CD4-positive, alpha-beta T cell (primary cell): Measurements from ENCODE around the gene CMTM4. TPM values are rescaled to one million over a fixed set of nuclear protein-coding genes. Genes with fewer than 3 reads are reported as not detected.
"Not testable (repeated sequence)": the region's sequence is repeated elsewhere in the genome, so short reads cannot be mapped to it uniquely, and the experiment has no call there.

ENCODE experiments used
- ATAC-seq: fragments of 200-7000 bp; cut with Tn5 transposase; one replicate; pipeline ENCODE4 v1.10.0; 2022; ENCODE audit warnings: mild to moderate bottlenecking; ENCODE audit not compliant: poor library complexity
- CTCF ChIA-PET: fragments of 350-600 bp; sonication (Branson Sonifier 250); formaldehyde crosslinking; loops from one replicate; lab custom pipeline; 2021; ENCODE audit warnings: antibody characterized with exemption, inconsistent platforms; lab: Charles Lee
- POLR2A ChIA-PET: fragments of 350-600 bp; sonication (Branson Sonifier 250); formaldehyde crosslinking; loops from one replicate; lab custom pipeline; 2021; ENCODE audit warnings: antibody characterized with exemption, inconsistent platforms; lab: Charles Lee
- DNase-seq, 14 experiments: peaks; one replicate each; pipeline ENCODE4 v3.0.0-alpha.2; 2013 to 2020; ENCODE audit warnings: mixed read lengths in 2 of 14
- H3K27ac ChIP-seq, 2 donors: one replicate each; pipeline versions ENCODE4 v1.5.1 to v1.7.0; 2013; ENCODE audit warnings: low read length in 2 of 2, low read depth in 1 of 2, mild to moderate bottlenecking in 1 of 2
- H3K27me3 ChIP-seq, 2 experiments: 1 replicate in 1 of 2; 2 replicates in 1 of 2; pipeline versions ENCODE4 v1.6.1 to v1.7.0; 2013; ENCODE audit warnings: low read length in 2 of 2, control low read depth in 1 of 2, mild to moderate bottlenecking in 1 of 2, moderate library complexity in 1 of 2; ENCODE audit not compliant: insufficient read depth in 2 of 2, control insufficient read depth in 1 of 2
- H3K36me3 ChIP-seq: one replicate; pipeline ENCODE4 v1.6.1; 2013; ENCODE audit warnings: low read length, control low read depth; ENCODE audit not compliant: insufficient read depth
- H3K4me1 ChIP-seq: one replicate; pipeline ENCODE4 v1.6.1; 2013; ENCODE audit warnings: low read length, control low read depth; ENCODE audit not compliant: insufficient read depth
- H3K4me3 ChIP-seq: one replicate; pipeline ENCODE4 v1.5.1; 2013; ENCODE audit warnings: mild to moderate bottlenecking, low read length, moderate library complexity
- H3K9me3 ChIP-seq, 2 experiments: 1 replicate in 1 of 2; 2 replicates in 1 of 2; pipeline versions ENCODE4 v1.6.1 to v1.7.0; 2013; ENCODE audit warnings: low read length in 2 of 2, mild to moderate bottlenecking in 2 of 2, control low read depth in 1 of 2, moderate library complexity in 1 of 2; ENCODE audit not compliant: control insufficient read depth in 1 of 2, insufficient read depth in 1 of 2
- H3K27ac Mint-ChIP-seq: one replicate; pipeline ENCODE4 v1.8.0; 2020; ENCODE audit warnings: mixed read lengths
- H3K27me3 Mint-ChIP-seq: one replicate; pipeline ENCODE4 v1.8.0; 2021; ENCODE audit warnings: mixed read lengths
- H3K36me3 Mint-ChIP-seq: one replicate; pipeline ENCODE4 v1.8.0; 2021; ENCODE audit warnings: low read depth, mixed read lengths
- H3K4me1 Mint-ChIP-seq: one replicate; pipeline ENCODE4 v1.8.0; 2021; ENCODE audit warnings: low read depth, mixed read lengths
- H3K4me3 Mint-ChIP-seq: one replicate; pipeline ENCODE4 v1.8.0; 2020; ENCODE audit warnings: mild to moderate bottlenecking, mixed read lengths
- H3K9me3 Mint-ChIP-seq: one replicate; pipeline ENCODE4 v1.8.0; 2020; ENCODE audit warnings: mixed read lengths
- CTCF ChIP-seq: fragments of 200-600 bp; IDR thresholded peaks from one replicate; pipeline ENCODE4 v1.8.0; 2022; ENCODE audit warnings: antibody characterized with exemption, mild to moderate bottlenecking
- intact Hi-C, 2 experiments: fragments of 100-400 bp; cut with DNase I in 1 of 2; cut with micrococcal nuclease in 1 of 2; formaldehyde crosslinking; loops; one replicate each; pipeline versions ENCODE4 v1.15.1 to v1.9.0; 2023 to 2025; cut with DNase I, micrococcal nuclease
- total RNA-seq, 174 experiments: library from RNA in 2 of 174; stranded (reverse) in 2 of 174; gene quantifications; one replicate each; pipeline ENCODE4 v1.2.3 and lab custom pipeline; 2021 to 2026

Gene CMTM4
- total RNA-seq, 2 experiments from 2014 or later: 1.1 to 1.6 TPM

DNA sequence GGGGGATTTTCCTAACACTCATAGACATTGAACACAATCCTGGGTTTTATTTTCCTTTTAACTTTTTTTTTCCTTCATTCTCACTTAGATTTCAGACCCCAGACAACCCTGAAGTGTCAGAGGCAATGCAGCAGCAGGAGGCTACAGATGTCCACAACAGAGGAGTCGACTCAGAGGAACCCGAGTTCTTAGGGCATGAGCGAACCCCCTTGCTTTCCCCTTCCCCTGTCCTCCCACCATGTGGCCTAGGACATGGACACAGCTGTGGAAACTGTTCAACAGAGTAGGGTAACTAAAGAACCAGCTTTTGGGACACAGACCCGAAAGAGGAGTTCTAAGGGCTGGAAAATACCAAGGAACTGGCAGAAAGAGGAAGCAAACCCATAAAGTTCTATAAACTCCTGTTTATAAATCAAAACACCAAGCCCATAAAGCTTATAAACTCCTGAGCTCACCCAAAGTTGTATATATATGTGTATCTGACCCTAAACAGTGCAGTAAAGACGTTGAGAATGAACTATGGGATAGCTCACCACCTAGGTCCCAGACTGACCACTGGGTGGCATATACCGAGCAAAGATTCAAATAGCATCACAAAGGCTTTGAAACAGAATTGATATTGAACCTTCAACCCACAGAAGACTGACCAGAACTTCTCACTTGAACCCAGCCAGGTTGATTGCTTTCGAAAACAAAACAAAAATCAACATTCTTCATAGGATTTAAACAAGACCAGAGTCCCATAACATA, 33.9 kb downstream of the CMTM4 start:
- H3K36me3 Mint-ChIP-seq: no peaks in the 10 kb centered on the region
- Histone ChIP-seq H3K27ac (no peak overlapping the region), H3K36me3 (no peaks in the 10 kb centered on the region), H3K4me3 (no peak overlapping the region), H3K4me1 (no peaks in the 10 kb centered on the region), H3K9me3 (no peaks in the 10 kb centered on the region), H3K27me3 (no peaks in the 10 kb centered on the region)
- H3K4me1 Mint-ChIP-seq: no peaks in the 10 kb centered on the region
- no peak overlapping the region for H3K4me3 Mint-ChIP-seq
- intact Hi-C loops: no loop called here
- H3K27ac Mint-ChIP-seq: no peak overlapping the region
- no peak for TF ChIP-seq CTCF
- ATAC-seq (no peak), DNase-seq (no peak)
- no peaks in the 10 kb centered on the region for H3K9me3 Mint-ChIP-seq
- no peaks in the 10 kb centered on the region for H3K27me3 Mint-ChIP-seq
- ChIA-PET POLR2A (no interaction called here), CTCF (interaction anchor here (4.1 kb wide), 1 partner anchor 11 kb away, joined by 23 read pairs; no protein-coding TSS in a partner anchor)

DNA sequence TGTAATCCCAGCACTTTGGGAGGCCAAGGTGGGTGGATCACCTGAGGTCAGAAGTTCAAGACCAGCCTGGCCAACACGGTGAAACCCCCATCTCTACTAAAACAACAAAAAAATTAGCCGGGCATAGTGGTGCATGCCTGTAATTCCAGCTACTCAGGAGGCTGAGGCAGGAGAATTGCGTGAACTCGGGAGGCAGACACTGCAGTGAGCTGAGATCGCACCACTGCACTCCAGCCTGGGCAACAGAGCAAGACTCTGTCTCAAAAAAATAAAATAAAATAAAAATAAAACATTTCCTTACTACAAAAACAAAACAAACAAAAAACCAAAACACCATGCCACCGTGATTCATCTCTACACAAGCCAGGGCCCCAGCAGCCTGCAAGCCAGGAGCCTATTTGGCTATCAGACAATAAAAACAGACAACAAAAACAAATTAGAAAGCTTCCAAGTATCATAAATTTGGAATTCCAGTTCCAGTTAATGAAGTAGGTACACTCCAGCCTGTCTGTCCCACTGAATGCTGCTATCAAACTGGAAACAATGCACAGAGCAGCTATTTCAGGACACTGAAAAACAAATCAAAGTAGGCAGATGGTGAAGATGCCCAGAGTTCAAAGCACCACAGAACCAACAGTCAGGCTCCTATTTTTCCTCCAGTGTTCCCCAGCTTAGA, 34.7 kb downstream of the CMTM4 start:
- H3K4me1 ChIP-seq, H3K36me3 ChIP-seq, H3K9me3 ChIP-seq, H3K4me3 Mint-ChIP-seq, H3K4me1 Mint-ChIP-seq, H3K27ac Mint-ChIP-seq, H3K27me3 Mint-ChIP-seq, DNase-seq, H3K27me3 ChIP-seq, H3K27ac ChIP-seq, H3K4me3 ChIP-seq, H3K9me3 Mint-ChIP-seq, H3K36me3 Mint-ChIP-seq, ATAC-seq, intact Hi-C loops: not testable (repeated sequence)
- ChIA-PET CTCF (interaction anchor here (1.5 to 4.1 kb wide), 2 partner anchors 11 to 53 kb away, joined by 3 to 23 read pairs; no protein-coding TSS in a partner anchor), POLR2A (interaction anchor here (1.1 kb wide), 1 partner anchor 11 kb away, joined by 3 read pairs; no protein-coding TSS in a partner anchor)

DNA sequence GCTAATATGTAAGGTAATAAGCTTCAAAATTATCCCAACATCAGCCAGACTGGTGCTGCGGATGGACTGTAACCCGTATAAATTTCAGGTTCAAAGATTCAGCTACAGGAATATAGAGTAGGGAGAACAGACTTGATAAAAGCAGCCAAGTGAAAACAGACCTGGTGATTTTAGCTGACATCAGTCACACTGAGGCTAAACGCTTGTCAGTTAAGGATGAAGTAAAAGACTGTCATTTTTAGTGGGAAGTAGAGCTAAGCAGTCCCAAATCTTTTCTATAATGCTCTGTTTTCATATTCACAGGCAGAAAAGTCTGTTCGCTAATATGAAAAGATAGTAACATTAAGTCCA, 35.4 kb downstream of the CMTM4 start:
- H3K9me3 Mint-ChIP-seq: no peaks in the 10 kb centered on the region
- Histone ChIP-seq H3K36me3 (no peaks in the 10 kb centered on the region), H3K27me3 (no peaks in the 10 kb centered on the region), H3K27ac (no peak overlapping the region), H3K9me3 (no peaks in the 10 kb centered on the region), H3K4me1 (no peaks in the 10 kb centered on the region), H3K4me3 (no peak overlapping the region)
- peaks cover 7% of the 10 kb centered on the region for H3K27me3 Mint-ChIP-seq
- H3K27ac Mint-ChIP-seq: no peak overlapping the region
- H3K4me1 Mint-ChIP-seq: no peaks in the 10 kb centered on the region
- H3K36me3 Mint-ChIP-seq: no peaks in the 10 kb centered on the region
- no peak overlapping the region for H3K4me3 Mint-ChIP-seq
- intact Hi-C loops: no loop called here
- TF ChIP-seq CTCF: no peak
- ATAC-seq (no peak), DNase-seq (no peak)
- ChIA-PET POLR2A (interaction anchor here (0.6 to 1.1 kb wide), 2 partner anchors 8 to 10 kb away, joined by 3 to 4 read pairs; no protein-coding TSS in a partner anchor), CTCF (interaction anchor here (1.5 to 4.1 kb wide), 2 partner anchors 10 to 52 kb away, joined by 3 to 23 read pairs; no protein-coding TSS in a partner anchor)
